Rectal smooth muscle tissue (tissue), 1 donor: ENCODE measurements around the gene RARB.

Experiments
- H3K27ac ChIP-seq: one replicate; pipeline ENCODE4 v1.7.0; 2013; ENCODE audit warnings: low read depth, low read length, inconsistent platforms
- H3K27me3 ChIP-seq: one replicate; pipeline ENCODE4 v1.7.0; 2013; ENCODE audit warnings: low read length; ENCODE audit not compliant: control insufficient read depth, insufficient read depth
- H3K36me3 ChIP-seq: one replicate; pipeline ENCODE4 v1.7.0; 2013; ENCODE audit warnings: low read length; ENCODE audit not compliant: control insufficient read depth, insufficient read depth
- H3K4me1 ChIP-seq: one replicate; pipeline ENCODE4 v1.7.0; 2013; ENCODE audit warnings: low read length; ENCODE audit not compliant: control insufficient read depth, insufficient read depth
- H3K4me3 ChIP-seq: one replicate; pipeline ENCODE4 v1.7.0; 2013; ENCODE audit warnings: low read length
- H3K9ac ChIP-seq: one replicate; pipeline ENCODE4 v1.7.0; 2013; ENCODE audit warnings: low read length

Gene RARB

GRCh38 chr3:25508433-25508832, 80.4 kb downstream of the RARB start:
- Histone ChIP-seq H3K27ac (no peak overlapping the region), H3K9ac (no peak overlapping the region)

GRCh38 chr3:25508901-25509300, 80.8 kb downstream of the RARB start:
- Histone ChIP-seq H3K4me3 (no peak overlapping the region), H3K9ac (no peak overlapping the region), H3K4me1 (peaks cover 12% of the 10 kb centered on the region), H3K36me3 (no peaks in the 10 kb centered on the region), H3K27me3 (no peaks in the 10 kb centered on the region), H3K27ac (no peak overlapping the region)

More at GRCh38 chr3:25508433-25508832, 80.4 kb downstream of the RARB start:
- Histone ChIP-seq H3K4me3 (no peak overlapping the region), H3K36me3 (no peaks in the 10 kb centered on the region), H3K4me1 (peaks cover 7% of the 10 kb centered on the region), H3K27me3 (no peaks in the 10 kb centered on the region)

GRCh38 chr3:25510797-25511196, 82.7 kb downstream of the RARB start:
- Histone ChIP-seq H3K4me1 (peaks cover 14% of the 10 kb centered on the region), H3K36me3 (no peaks in the 10 kb centered on the region), H3K4me3 (no peak overlapping the region), H3K9ac (no peak overlapping the region), H3K27me3 (no peaks in the 10 kb centered on the region), H3K27ac (no peak overlapping the region)

GRCh38 chr3:25511972-25512721, 84.1 kb downstream of the RARB start:
- H3K4me3 ChIP-seq = no peak overlapping the region
- no peak overlapping the region for H3K27ac ChIP-seq
- H3K4me1 ChIP-seq = peaks cover 14% of the 10 kb centered on the region
- H3K36me3 ChIP-seq = no peaks in the 10 kb centered on the region
- no peak overlapping the region for H3K9ac ChIP-seq
- no peaks in the 10 kb centered on the region for H3K27me3 ChIP-seq

DNA sequence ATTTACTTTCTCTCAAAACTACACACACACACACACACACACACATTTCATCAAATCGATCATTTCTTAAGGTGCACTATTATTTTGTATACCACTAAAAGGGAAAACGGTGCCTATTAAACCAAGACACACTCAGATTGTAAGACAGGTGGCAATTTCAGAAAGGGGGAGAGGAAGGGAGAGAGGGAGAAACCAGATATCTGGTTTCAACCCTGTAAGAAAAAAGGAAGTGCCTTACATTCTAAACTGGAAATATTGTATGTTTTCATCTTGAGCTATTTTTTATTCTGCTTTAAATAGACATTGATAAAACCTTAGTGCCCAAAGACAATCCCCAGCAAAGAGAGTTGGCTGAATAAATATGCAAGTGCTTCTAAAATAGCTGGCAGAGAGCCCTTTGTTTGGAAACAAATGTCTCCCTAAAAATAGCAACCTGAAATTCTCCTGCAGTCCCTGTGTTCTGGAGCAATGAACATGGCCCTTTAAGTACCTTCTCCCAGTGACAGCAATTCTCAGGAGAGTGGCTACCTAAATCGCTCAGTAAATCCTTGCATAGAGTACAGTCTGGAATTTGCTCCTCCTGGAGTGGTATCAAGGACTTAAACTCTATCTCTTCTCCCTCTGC, 85.7 kb downstream of the RARB start:
- H3K27ac ChIP-seq = no peak overlapping the region
- H3K27me3 ChIP-seq = no peaks in the 10 kb centered on the region
- H3K9ac ChIP-seq = no peak overlapping the region
- peaks cover 14% of the 10 kb centered on the region for H3K4me1 ChIP-seq
- no peak overlapping the region for H3K4me3 ChIP-seq
- H3K36me3 ChIP-seq = no peaks in the 10 kb centered on the region

GRCh38 chr3:25515171-25515570, 87.1 kb downstream of the RARB start:
- Histone ChIP-seq H3K27me3 (no peaks in the 10 kb centered on the region), H3K27ac (no peak overlapping the region), H3K4me1 (peaks cover 10% of the 10 kb centered on the region)

GRCh38 chr3:25520926-25521559, 93.0 kb downstream of the RARB start:
- H3K9ac ChIP-seq = no peak overlapping the region
- H3K4me3 ChIP-seq = no peak overlapping the region
- no peak overlapping the region for H3K27ac ChIP-seq
- no peaks in the 10 kb centered on the region for H3K4me1 ChIP-seq
- H3K36me3 ChIP-seq = no peaks in the 10 kb centered on the region
- H3K27me3 ChIP-seq = no peaks in the 10 kb centered on the region

More at GRCh38 chr3:25515171-25515570, 87.1 kb downstream of the RARB start:
- Histone ChIP-seq H3K9ac (no peak overlapping the region), H3K4me3 (no peak overlapping the region), H3K36me3 (no peaks in the 10 kb centered on the region)

GRCh38 chr3:25527336-25527735, 99.3 kb downstream of the RARB start:
- H3K27ac ChIP-seq = no peak overlapping the region
- H3K27me3 ChIP-seq = no peaks in the 10 kb centered on the region
- H3K4me1 ChIP-seq = no peaks in the 10 kb centered on the region

DNA sequence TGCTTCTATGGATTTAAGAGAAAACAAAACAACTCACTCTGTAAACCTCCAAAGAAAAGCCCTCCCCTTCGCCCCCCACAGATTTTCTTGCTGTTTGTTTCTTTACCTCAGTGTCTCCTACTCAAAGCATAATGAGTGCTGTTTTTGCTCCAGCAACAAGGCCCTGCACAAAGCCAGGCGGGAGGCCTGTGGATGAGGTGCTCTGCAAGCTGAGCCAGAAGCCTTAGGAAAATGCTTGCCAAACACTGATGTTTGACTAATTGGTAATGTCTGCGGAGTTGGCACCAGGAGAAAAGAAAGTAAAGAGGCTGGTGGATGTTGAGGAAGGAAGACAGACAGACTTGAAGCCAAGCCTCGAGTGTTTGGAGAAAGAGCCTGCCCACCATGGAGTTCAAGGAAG, 99.7 kb downstream of the RARB start:
- H3K4me3 ChIP-seq = no peak overlapping the region
- no peaks in the 10 kb centered on the region for H3K4me1 ChIP-seq
- no peak overlapping the region for H3K9ac ChIP-seq
- no peak overlapping the region for H3K27ac ChIP-seq
- H3K27me3 ChIP-seq = no peaks in the 10 kb centered on the region
- H3K36me3 ChIP-seq = no peaks in the 10 kb centered on the region

More at GRCh38 chr3:25527336-25527735, 99.3 kb downstream of the RARB start:
- H3K4me3 ChIP-seq = no peak overlapping the region
- H3K36me3 ChIP-seq = no peaks in the 10 kb centered on the region
- H3K9ac ChIP-seq = no peak overlapping the region

DNA sequence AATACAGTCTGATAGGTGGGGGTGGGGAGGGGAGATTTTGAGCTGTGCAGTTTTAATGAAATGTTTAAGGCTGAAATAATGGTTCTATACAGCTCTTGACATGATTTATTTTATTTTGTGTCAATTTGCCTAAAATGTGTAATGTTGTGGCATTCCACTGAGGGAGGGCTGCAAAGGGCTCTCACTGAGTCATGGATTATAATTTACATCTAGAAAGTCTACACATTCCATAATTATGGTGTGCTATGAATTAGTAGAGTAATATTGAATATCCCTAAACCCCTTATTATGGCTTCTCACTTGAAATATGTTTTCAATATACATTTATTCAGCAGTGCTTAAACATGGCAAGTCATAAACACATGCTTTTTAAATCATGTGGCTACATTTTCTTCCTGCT, 103.9 kb downstream of the RARB start:
- Histone ChIP-seq H3K4me1 (no peaks in the 10 kb centered on the region), H3K27ac (no peak overlapping the region), H3K9ac (no peak overlapping the region), H3K36me3 (no peaks in the 10 kb centered on the region), H3K4me3 (no peak overlapping the region), H3K27me3 (no peaks in the 10 kb centered on the region)

- Histone ChIP-seq H3K27me3 (no peaks in the 10 kb centered on the region), H3K4me1 (no peaks in the 10 kb centered on the region), H3K27ac (no peak overlapping the region), H3K36me3 (no peaks in the 10 kb centered on the region), H3K4me3 (no peak overlapping the region), H3K9ac (no peak overlapping the region)
Measured at GRCh38 chr3:25532431-25533162, 104.5 kb downstream of the RARB start.

DNA sequence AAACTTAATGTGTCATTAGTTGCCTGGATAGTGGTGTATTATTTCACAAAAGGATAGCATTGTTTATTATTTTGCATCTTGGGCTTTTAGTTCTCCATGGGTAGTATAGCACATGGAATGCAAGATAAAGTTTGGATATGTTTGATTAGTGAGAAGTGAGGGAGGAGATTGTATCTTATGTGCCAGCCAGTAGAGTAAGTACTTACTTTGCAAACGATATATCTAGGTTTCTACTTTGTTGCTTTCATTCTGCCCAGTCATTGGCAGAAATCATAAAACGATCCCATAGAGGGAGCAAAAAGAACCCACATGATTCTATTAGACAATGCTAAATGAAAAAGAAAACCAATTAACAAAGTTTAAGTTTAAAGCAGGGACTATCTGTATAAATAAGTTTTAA, 105.3 kb downstream of the RARB start:
- H3K27me3 ChIP-seq = no peaks in the 10 kb centered on the region
- H3K27ac ChIP-seq = no peak overlapping the region
- H3K4me1 ChIP-seq = no peaks in the 10 kb centered on the region
- H3K9ac ChIP-seq = no peak overlapping the region
- H3K4me3 ChIP-seq = no peak overlapping the region
- no peaks in the 10 kb centered on the region for H3K36me3 ChIP-seq
